Measurements from ENCODE around the gene MAST4.

Gene MAST4

DNA sequence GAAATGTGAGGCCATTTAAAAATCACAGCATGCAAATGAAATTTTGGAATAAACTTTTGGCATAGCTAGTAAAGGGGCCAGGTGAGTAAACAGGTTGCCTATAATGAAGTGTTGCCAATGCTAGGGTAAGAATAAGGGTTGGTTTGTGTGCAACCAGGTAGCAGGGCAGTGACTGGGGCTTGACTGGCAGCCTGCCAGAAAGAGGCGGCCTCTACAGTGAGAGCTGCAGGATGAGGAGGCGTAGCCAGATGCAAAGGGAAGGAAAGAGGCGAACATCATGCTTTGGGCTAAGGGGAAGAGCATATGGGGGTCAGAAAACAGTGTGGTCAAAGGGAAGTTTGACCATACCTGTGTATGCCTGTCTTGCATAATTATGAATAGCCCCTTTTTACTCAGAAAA lies 70.6 kb downstream of the MAST4 start:
- DNase-seq (ENCODE audit: low read depth): peak; percentile 6
- TF ChIP-seq, protein P1, sequence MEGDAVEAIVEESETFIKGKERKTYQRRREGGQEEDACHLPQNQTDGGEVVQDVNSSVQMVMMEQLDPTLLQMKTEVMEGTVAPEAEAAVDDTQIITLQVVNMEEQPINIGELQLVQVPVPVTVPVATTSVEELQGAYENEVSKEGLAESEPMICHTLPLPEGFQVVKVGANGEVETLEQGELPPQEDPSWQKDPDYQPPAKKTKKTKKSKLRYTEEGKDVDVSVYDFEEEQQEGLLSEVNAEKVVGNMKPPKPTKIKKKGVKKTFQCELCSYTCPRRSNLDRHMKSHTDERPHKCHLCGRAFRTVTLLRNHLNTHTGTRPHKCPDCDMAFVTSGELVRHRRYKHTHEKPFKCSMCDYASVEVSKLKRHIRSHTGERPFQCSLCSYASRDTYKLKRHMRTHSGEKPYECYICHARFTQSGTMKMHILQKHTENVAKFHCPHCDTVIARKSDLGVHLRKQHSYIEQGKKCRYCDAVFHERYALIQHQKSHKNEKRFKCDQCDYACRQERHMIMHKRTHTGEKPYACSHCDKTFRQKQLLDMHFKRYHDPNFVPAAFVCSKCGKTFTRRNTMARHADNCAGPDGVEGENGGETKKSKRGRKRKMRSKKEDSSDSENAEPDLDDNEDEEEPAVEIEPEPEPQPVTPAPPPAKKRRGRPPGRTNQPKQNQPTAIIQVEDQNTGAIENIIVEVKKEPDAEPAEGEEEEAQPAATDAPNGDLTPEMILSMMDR (IDR thresholded peaks at IDR 0.05; ENCODE audit: insufficient read depth, low read depth, low read length, missing control alignments): no peak
- no peak overlapping the region for H3K4me3 ChIP-seq (ENCODE audit: low read depth, low read length)

DNA sequence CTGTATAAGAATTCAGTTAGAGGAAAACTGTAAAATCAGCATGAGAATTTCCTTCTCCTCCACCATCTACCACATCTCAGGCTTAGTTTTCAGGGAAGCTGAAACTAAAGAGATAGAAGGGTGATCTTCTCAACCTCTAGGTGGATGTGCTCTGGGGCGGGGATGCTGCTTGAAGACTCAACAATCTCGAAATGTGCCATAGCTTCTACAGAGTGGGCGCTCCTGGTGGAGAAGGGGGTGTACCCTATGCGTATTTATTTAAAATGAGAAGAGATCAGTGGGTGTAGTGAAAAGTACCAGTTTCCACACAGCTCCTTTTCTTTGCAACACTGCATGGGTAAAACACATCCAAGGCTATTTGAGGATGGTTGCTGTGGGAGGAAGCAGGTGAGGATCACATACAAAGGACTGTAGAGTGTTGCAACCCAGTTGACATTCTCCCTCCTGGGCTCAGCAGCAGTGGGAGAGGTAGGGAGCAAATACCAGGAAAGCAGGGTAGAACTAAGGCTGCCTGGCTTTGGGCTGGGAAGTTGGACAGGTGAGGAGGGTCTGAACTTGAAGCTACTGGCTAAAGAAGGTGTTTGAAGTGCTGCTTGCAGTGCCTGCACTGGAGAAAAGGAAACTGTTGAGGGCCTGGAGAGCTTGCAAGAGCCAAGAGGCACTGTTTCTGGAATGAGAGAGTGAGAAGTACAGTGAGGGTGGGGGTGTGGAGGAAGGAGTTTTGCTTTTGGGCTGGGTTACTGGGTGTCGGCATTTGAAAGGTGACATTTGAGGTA lies 73.1 kb downstream of the MAST4 start:
- H3K4me3 ChIP-seq (ENCODE audit: low read depth, low read length): no peak overlapping the region
- no peak for DNase-seq (ENCODE audit: low read depth)
- TF ChIP-seq, protein P1 (IDR thresholded peaks at IDR 0.05; ENCODE audit: insufficient read depth, low read depth, low read length, missing control alignments): no peak

DNA sequence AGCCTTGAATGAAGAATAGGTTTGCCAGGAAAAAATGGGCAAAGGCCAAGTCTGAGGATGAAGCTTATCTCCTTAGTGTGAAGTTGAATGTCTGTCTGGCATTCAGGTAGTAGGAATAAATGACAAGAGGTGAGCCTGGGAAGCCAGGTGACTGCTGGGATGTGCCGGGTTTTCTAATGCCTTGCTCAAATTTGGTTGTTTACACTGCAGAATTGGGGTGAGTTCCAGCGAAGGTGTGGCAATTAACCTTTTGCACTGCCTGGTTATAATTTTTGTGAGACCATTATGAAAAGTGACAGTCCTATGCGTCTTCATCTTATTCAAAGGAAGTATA lies 73.6 kb downstream of the MAST4 start:
- TF ChIP-seq, protein P1 (IDR thresholded peaks at IDR 0.05; ENCODE audit: insufficient read depth, low read depth, low read length, missing control alignments): no peak
- DNase-seq (ENCODE audit: low read depth): no peak

DNA sequence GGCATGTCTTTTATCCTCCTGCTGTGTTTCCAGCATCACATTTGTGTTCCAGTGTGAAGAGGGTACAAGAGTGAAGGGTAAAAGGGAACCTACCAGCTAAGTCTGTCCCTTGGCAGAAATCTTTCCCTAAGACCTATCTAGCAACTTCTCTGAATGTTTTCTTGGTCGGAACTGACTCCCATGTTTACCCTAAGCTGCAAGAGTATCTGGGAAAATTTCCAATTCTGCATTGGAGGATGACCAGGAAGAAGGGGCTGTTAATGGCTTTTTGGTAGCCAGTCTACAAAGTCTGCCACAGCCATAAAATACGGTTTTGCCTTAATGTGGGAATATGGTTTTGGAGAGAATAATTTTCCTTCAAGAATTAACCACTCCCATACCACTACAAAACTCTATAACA lies 75.1 kb downstream of the MAST4 start:
- DNase-seq (ENCODE audit: low read depth): no peak
- TF ChIP-seq, protein P1 (IDR thresholded peaks at IDR 0.05; ENCODE audit: insufficient read depth, low read depth, low read length, missing control alignments): no peak
- H3K4me3 ChIP-seq (ENCODE audit: low read depth, low read length): no peak overlapping the region

More for the DNA sequence above, 73.6 kb downstream of the MAST4 start:
- H3K4me3 ChIP-seq (ENCODE audit: low read depth, low read length): no peak overlapping the region

- TF ChIP-seq, protein P1 (IDR thresholded peaks at IDR 0.05; ENCODE audit: insufficient read depth, low read depth, low read length, missing control alignments): no peak
- DNase-seq (ENCODE audit: low read depth): no peak
- no peak overlapping the region for H3K4me3 ChIP-seq (ENCODE audit: low read depth, low read length)
Observed at GRCh38 chr5:66674802-66675201, 78.6 kb downstream of the MAST4 start.

DNA sequence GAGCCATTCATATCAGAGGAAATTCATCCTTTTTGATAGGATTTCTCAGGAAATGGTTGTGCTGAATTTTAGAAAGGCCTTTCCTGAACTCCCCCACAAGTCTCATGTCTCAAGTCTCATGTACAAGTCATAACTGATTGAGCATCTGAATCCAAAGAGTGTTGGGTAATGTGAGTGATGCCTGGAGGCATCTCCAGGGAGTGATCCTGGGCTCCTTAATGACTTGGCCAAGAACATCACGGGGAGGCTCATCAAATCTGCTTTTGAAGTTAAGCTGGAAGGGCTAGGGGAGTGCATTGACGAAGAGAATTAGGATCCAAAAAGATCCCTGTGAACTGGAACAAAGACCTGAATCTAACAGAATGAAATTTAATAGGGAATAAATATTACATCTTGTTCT lies 79.2 kb downstream of the MAST4 start:
- H3K4me3 ChIP-seq (ENCODE audit: low read depth, low read length): no peak overlapping the region
- TF ChIP-seq, protein P1 (IDR thresholded peaks at IDR 0.05; ENCODE audit: insufficient read depth, low read depth, low read length, missing control alignments): no peak
- DNase-seq (ENCODE audit: low read depth): no peak

GRCh38 chr5:66680221-66680620 lies 84.0 kb downstream of the MAST4 start:
- no peak overlapping the region for H3K4me3 ChIP-seq (ENCODE audit: low read depth, low read length)
- TF ChIP-seq, protein P1 (IDR thresholded peaks at IDR 0.05; ENCODE audit: insufficient read depth, low read depth, low read length, missing control alignments): no peak
- DNase-seq (ENCODE audit: low read depth): no peak

All from GM12865 (cell line).